Testis (tissue), 2 donors: ENCODE data around the gene PIGO.

Experiments used
- CTCF ChIP-seq, 3 experiments: fragments of 450-650 bp in 2 of 3; fragments of 200-600 bp in 1 of 3; sonication (generic) in 1 of 3; IDR thresholded peaks; one replicate each; pipeline ENCODE4 v1.5.1; 2016 to 2019; ENCODE audit warnings: antibody characterized with exemption in 3 of 3, mild to moderate bottlenecking in 2 of 3, moderate library complexity in 1 of 3
- POLR2A ChIP-seq: fragments of 450-650 bp; IDR thresholded peaks from one replicate; pipeline ENCODE4 v1.6.1; 2017; ENCODE audit warnings: antibody characterized with exemption, mild to moderate bottlenecking, moderate library complexity

GRCh38 chr9:35056571-35057270 lies 39.7 kb downstream of the PIGO start:
- TF ChIP-seq POLR2A (no peak), CTCF (IDR thresholded peaks at IDR 0.05) (no peak)
